ENCODE results near the gene SF3A2. TPM values are rescaled to one million over a fixed set of nuclear protein-coding genes. Genes with fewer than 3 reads are reported as not detected.

The SF3A2 gene
- total RNA-seq, 2 experiments from 2014 or later: 123 to 134 TPM

GRCh38 chr19:2231621-2232221 lies 4.9 kb upstream of the SF3A2 start:
- DNase-seq: no peak
- intact Hi-C loops (cut with micrococcal nuclease): no loop called here
- peaks cover 22% of the 10 kb centered on the region for H3K4me1 Mint-ChIP-seq (ENCODE audit: low read depth)
- no peaks in the 10 kb centered on the region for H3K9me3 Mint-ChIP-seq
- CTCF ChIA-PET: no interaction called here
- no peak overlapping the region for H3K4me3 Mint-ChIP-seq
- H3K27me3 Mint-ChIP-seq: peaks cover 4% of the 10 kb centered on the region
- peaks cover 28% of the 10 kb centered on the region for H3K36me3 Mint-ChIP-seq
- POLR2A ChIA-PET: no interaction called here
- H3K27ac Mint-ChIP-seq: no peak overlapping the region

GRCh38 chr19:2232286-2233151 lies 4.1 kb upstream of the SF3A2 start:
- ChIA-PET CTCF (no interaction called here), POLR2A (no interaction called here)
- Mint-ChIP-seq H3K4me1 (ENCODE audit: low read depth) (peaks cover 22% of the 10 kb centered on the region), H3K27ac (no peak overlapping the region), H3K4me3 (no peak overlapping the region), H3K9me3 (no peaks in the 10 kb centered on the region), H3K36me3 (peaks cover 32% of the 10 kb centered on the region), H3K27me3 (peaks cover 4% of the 10 kb centered on the region)
- no peak for DNase-seq
- intact Hi-C loops (cut with micrococcal nuclease): no loop called here

GRCh38 chr19:2233601-2234280 lies 2.9 kb upstream of the SF3A2 start:
- Mint-ChIP-seq H3K9me3 (no peaks in the 10 kb centered on the region), H3K4me3 (peak overlapping the region; percentile 97), H3K4me1 (ENCODE audit: low read depth) (peaks cover 34% of the 10 kb centered on the region), H3K36me3 (peaks cover 44% of the 10 kb centered on the region), H3K27ac (peak overlapping the region; percentile 35), H3K27me3 (peaks cover 4% of the 10 kb centered on the region)
- POLR2A ChIA-PET: no interaction called here
- CTCF ChIA-PET: interaction anchor here (2.0 kb wide), 1 partner anchor 28 kb away, joined by 4 read pairs; no protein-coding TSS in a partner anchor
- no peak for DNase-seq
- intact Hi-C loops (cut with micrococcal nuclease): no loop called here

- Mint-ChIP-seq H3K36me3 (peaks cover 48% of the 10 kb centered on the region), H3K4me3 (peak overlapping the region; percentile 97), H3K27ac (peak overlapping the region; percentile 71), H3K4me1 (ENCODE audit: low read depth) (peaks cover 45% of the 10 kb centered on the region), H3K27me3 (peaks cover 4% of the 10 kb centered on the region), H3K9me3 (no peaks in the 10 kb centered on the region)
- ChIA-PET CTCF (interaction anchor here (0.7 to 2.0 kb wide), 3 partner anchors 27 to 67 kb away, joined by 3 to 9 read pairs (median 4); no protein-coding TSS in a partner anchor), POLR2A (interaction anchor here (1.0 to 1.5 kb wide), 4 partner anchors 15 to 79 kb away, joined by 3 to 11 read pairs (median 6); no protein-coding TSS in a partner anchor)
- DNase-seq: no peak
- intact Hi-C loops (cut with micrococcal nuclease): loop anchor here (5.0 kb wide), 1 partner anchor 83 kb away; the partner anchor contains the start of gene AP3D1
These were observed 1.6 kb upstream of the SF3A2 start for GRCh38 chr19:2234996-2235380.

- intact Hi-C loops (cut with micrococcal nuclease): loop anchor here (1.0 to 5.0 kb wide), 8 partner anchors 23 to 192 kb away; partner anchors contain the start of genes AP3D1, DOT1L, LSM7 and SPPL2B
- peaks cover 48% of the 10 kb centered on the region for H3K36me3 Mint-ChIP-seq
- peak; percentile 44 for DNase-seq
These were observed 1.1 kb upstream of the SF3A2 start for GRCh38 chr19:2235381-2236063.

GRCh38 chr19:2236064-2236313 lies 635 bp upstream of the SF3A2 start:
- peaks cover 52% of the 10 kb centered on the region for H3K36me3 Mint-ChIP-seq

More at GRCh38 chr19:2235381-2236063, 1.1 kb upstream of the SF3A2 start:
- Mint-ChIP-seq H3K4me1 (ENCODE audit: low read depth) (peaks cover 49% of the 10 kb centered on the region), H3K27ac (peak overlapping the region; percentile 71), H3K27me3 (peaks cover 4% of the 10 kb centered on the region), H3K4me3 (peak overlapping the region; percentile 97), H3K9me3 (no peaks in the 10 kb centered on the region)
- CTCF ChIA-PET: interaction anchor here (0.6 to 2.0 kb wide), 6 partner anchors 26 to 106 kb away, joined by 3 to 9 read pairs (median 4); no protein-coding TSS in a partner anchor
- POLR2A ChIA-PET: interaction anchor here (0.6 to 1.5 kb wide), 10 partner anchors 9 to 221 kb away, joined by 3 to 11 read pairs (median 4); partner anchors contain the start of gene LMNB2

GRCh38 chr19:2237051-2237868 lies 636 bp downstream of the SF3A2 start:
- ChIA-PET CTCF (interaction anchor here (1.7 to 7.8 kb wide), 4 partner anchors 24 to 81 kb away, joined by 4 to 58 read pairs (median 26); no protein-coding TSS in a partner anchor), POLR2A (interaction anchor here (0.9 to 1.4 kb wide), 7 partner anchors 14 to 87 kb away, joined by 3 to 6 read pairs (median 4); no protein-coding TSS in a partner anchor)
- Mint-ChIP-seq H3K4me1 (ENCODE audit: low read depth) (peaks cover 64% of the 10 kb centered on the region), H3K9me3 (no peaks in the 10 kb centered on the region), H3K27ac (peak overlapping the region; percentile 95), H3K36me3 (peaks cover 57% of the 10 kb centered on the region), H3K4me3 (peak overlapping the region; percentile 97), H3K27me3 (peaks cover 4% of the 10 kb centered on the region)
- intact Hi-C loops (cut with micrococcal nuclease): loop anchor here (5.0 kb wide), 1 partner anchor 85 kb away; the partner anchor contains the start of gene AP3D1
- DNase-seq: no peak

More at GRCh38 chr19:2236064-2236313, 635 bp upstream of the SF3A2 start:
- H3K4me3 Mint-ChIP-seq: peak overlapping the region; percentile 97
- DNase-seq: no peak
- peaks cover 4% of the 10 kb centered on the region for H3K27me3 Mint-ChIP-seq
- peak overlapping the region; percentile 95 for H3K27ac Mint-ChIP-seq
- ChIA-PET CTCF (interaction anchor here (0.6 to 1.7 kb wide), 4 partner anchors 26 to 106 kb away, joined by 3 to 9 read pairs (median 4); no protein-coding TSS in a partner anchor), POLR2A (interaction anchor here (0.6 to 1.5 kb wide), 10 partner anchors 10 to 221 kb away, joined by 3 to 11 read pairs (median 4); partner anchors contain the start of gene LMNB2)
- intact Hi-C loops (cut with micrococcal nuclease): loop anchor here (1.0 to 5.0 kb wide), 8 partner anchors 22 to 191 kb away; partner anchors contain the start of genes AP3D1, DOT1L, LSM7 and SPPL2B
- no peaks in the 10 kb centered on the region for H3K9me3 Mint-ChIP-seq
- H3K4me1 Mint-ChIP-seq (ENCODE audit: low read depth): peaks cover 54% of the 10 kb centered on the region

GRCh38 chr19:2237869-2238153 lies 1.2 kb downstream of the SF3A2 start:
- Mint-ChIP-seq H3K4me1 (ENCODE audit: low read depth) (peaks cover 65% of the 10 kb centered on the region), H3K27ac (peak overlapping the region; percentile 95), H3K36me3 (peaks cover 59% of the 10 kb centered on the region), H3K9me3 (no peaks in the 10 kb centered on the region), H3K27me3 (peaks cover 4% of the 10 kb centered on the region), H3K4me3 (peak overlapping the region; percentile 97)
- ChIA-PET POLR2A (interaction anchor here (0.9 to 1.4 kb wide), 8 partner anchors 13 to 195 kb away, joined by 3 to 6 read pairs (median 4); no protein-coding TSS in a partner anchor), CTCF (interaction anchor here (1.7 to 7.8 kb wide), 4 partner anchors 23 to 82 kb away, joined by 4 to 58 read pairs (median 26); no protein-coding TSS in a partner anchor)
- DNase-seq: no peak
- intact Hi-C loops (cut with micrococcal nuclease): loop anchor here (5.0 kb wide), 1 partner anchor 86 kb away; the partner anchor contains the start of gene AP3D1

GRCh38 chr19:2239173-2239572 lies 2.5 kb downstream of the SF3A2 start:
- CTCF ChIA-PET: interaction anchor here (1.1 to 7.8 kb wide), 7 partner anchors 12 to 155 kb away, joined by 3 to 58 read pairs (median 4); no protein-coding TSS in a partner anchor
- Mint-ChIP-seq H3K4me1 (ENCODE audit: low read depth) (peaks cover 61% of the 10 kb centered on the region), H3K9me3 (no peaks in the 10 kb centered on the region), H3K36me3 (peaks cover 52% of the 10 kb centered on the region), H3K27ac (peak overlapping the region; percentile 95), H3K27me3 (peaks cover 4% of the 10 kb centered on the region), H3K4me3 (peak overlapping the region; percentile 97)
- intact Hi-C loops (cut with micrococcal nuclease): loop anchor here (5.0 kb wide), 1 partner anchor 87 kb away; the partner anchor contains the start of gene AP3D1
- no peak for DNase-seq
- POLR2A ChIA-PET: interaction anchor here (1.0 to 2.3 kb wide), 4 partner anchors 12 to 197 kb away, joined by 3 to 10 read pairs (median 5); no protein-coding TSS in a partner anchor
